Adrenal gland (tissue), 12 donors: ENCODE results near the gene DTX1. TPM values are rescaled to one million over a fixed set of nuclear protein-coding genes. Genes with fewer than 3 reads are reported as not detected.

Experiments
- DNase-seq, 7 donors: peaks; one replicate each; pipeline ENCODE4 v3.0.0-alpha.2; 2019 to 2020
- H3K27ac ChIP-seq, 5 donors: fragments of 200-600 bp; sonication (generic) in 4 of 5; 1 replicate in 3 of 5; 2 replicates in 2 of 5; pipeline versions ENCODE4 v1.5.1 to v1.8.0; 2016 to 2020; ENCODE audit warnings: mild to moderate bottlenecking in 1 of 5
- H3K27me3 ChIP-seq: fragments of 200-600 bp; 2 replicates; pipeline ENCODE4 v1.8.0; 2021
- H3K36me3 ChIP-seq, 2 donors: fragments of 200-600 bp; replicated peaks in 1 of 2; 1 replicate in 1 of 2; 2 replicates in 1 of 2; pipeline versions ENCODE4 v1.5.1 to v1.8.0; 2018 to 2022
- H3K4me1 ChIP-seq, 2 donors: fragments of 200-600 bp; replicated peaks in 1 of 2; 1 replicate in 1 of 2; 2 replicates in 1 of 2; pipeline versions ENCODE4 v1.5.1 to v1.8.0; 2018 to 2021
- H3K4me3 ChIP-seq, 4 donors: fragments of 200-600 bp; sonication (generic) in 3 of 4; one replicate each; pipeline ENCODE4 v1.5.1; 2016 to 2018
- H3K9me3 ChIP-seq, 3 donors: fragments of 200-600 bp; sonication (generic) in 1 of 3; replicated peaks in 1 of 3; 1 replicate in 2 of 3; 2 replicates in 1 of 3; pipeline versions ENCODE4 v1.5.1 to v1.8.0; 2016 to 2021
- POLR2A ChIP-seq, 2 donors: fragments of 450-650 bp; IDR thresholded peaks; one replicate each; pipeline ENCODE4 v1.6.1; 2017; ENCODE audit warnings: antibody characterized with exemption in 2 of 2, mild to moderate bottlenecking in 2 of 2, moderate library complexity in 1 of 2
- WGBS, 4 donors: extraction: QIAGEN DNeasy Blood & Tissue Kit in 2 of 4; methylation state at CpG; one replicate each; pipeline versions ENCODE4 v1.1.5 to v1.1.7; 2013 to 2017; 5-methylcytosine and 5-hydroxymethylcytosine counted together
- intact Hi-C, 2 donors: fragments of 100-400 bp; cut with DNase I; formaldehyde crosslinking; loops; one replicate each; pipeline versions ENCODE4 v1.14.1 to v1.15.0; 2022 to 2023
- polyA plus RNA-seq, 3 donors: library from polyadenylated mRNA; stranded (reverse); fragments of 200-250 nt in 2 of 3; fragments of 350-450 nt in 1 of 3; fragmentation: Illumina TruSeq in 1 of 3; extraction: RNeasy Lipid Tissue Mini Kit (QIAGEN cat#74804) in 1 of 3; gene quantifications; one replicate each; pipeline ENCODE4 v1.2.3, GENCODE V29; 2013 to 2014
- total RNA-seq, 9 donors: library from RNA; depleted of rRNA in 4 of 9; stranded (reverse); fragments of >200 nt in 4 of 9; fragments of 120-200 nt in 1 of 9; fragmentation: NEBNext Ultra II Directional in 1 of 9; extraction: Animal tissue kit (Norgen Biotek cat#: 25700) in 1 of 9; gene quantifications; one replicate each; pipeline versions ENCODE4 v1.1.0 to v1.2.4, GENCODE V29; 2013 to 2023
- TF ChIP-seq, protein P1 (sequence below), 6 experiments: fragments of 450-650 bp in 4 of 6; fragments of 200-600 bp in 2 of 6; sonication (generic) in 1 of 6; IDR thresholded peaks; 1 replicate in 5 of 6; 2 replicates in 1 of 6; pipeline versions ENCODE4 v1.5.1 to v1.8.0; 2016 to 2021; ENCODE audit warnings: antibody characterized with exemption in 6 of 6, mild to moderate bottlenecking in 2 of 6, moderate library complexity in 1 of 6
- donor health status: healthy with polysubstance abuse.
- donor health status: Bipolar disorder and iron deficiency.
- donor health status: DM: yes; HTN: yes; CAD: no.
- donor health status: DM: no; HTN: no; CAD: no.
- donor health status: DM: no; HTN: no; CAD: no.
- donor health status: DM: yes; HTN: yes; CAD: no.

DTX1 gene
- total and polyA plus RNA-seq, 12 donors = 1.3 to 20.0 (median 6.9) TPM

GRCh38 chr12:113145720-113146551 lies 89.4 kb downstream of the DTX1 start:
- WGBS, 4 donors = 71 to 77% (median 73%) methylated on average over 10 to 12 of the region's 12 CpGs
- H3K4me1 ChIP-seq = peaks cover 14 to 22% of the 10 kb centered on the region in 2 donors
- no peak for DNase-seq

GRCh38 chr12:113146999-113147398 lies 90.5 kb downstream of the DTX1 start:
- WGBS, 4 donors = 82 to 100% (median 93%) methylated on average over 1 to 2 of the region's 2 CpGs
- H3K36me3 ChIP-seq = no peaks in the 10 kb centered on the region
- no peaks in the 10 kb centered on the region for H3K27me3 ChIP-seq
- no peak for TF ChIP-seq POLR2A (IDR thresholded peaks at IDR 0.05)
- TF ChIP-seq, protein P1, sequence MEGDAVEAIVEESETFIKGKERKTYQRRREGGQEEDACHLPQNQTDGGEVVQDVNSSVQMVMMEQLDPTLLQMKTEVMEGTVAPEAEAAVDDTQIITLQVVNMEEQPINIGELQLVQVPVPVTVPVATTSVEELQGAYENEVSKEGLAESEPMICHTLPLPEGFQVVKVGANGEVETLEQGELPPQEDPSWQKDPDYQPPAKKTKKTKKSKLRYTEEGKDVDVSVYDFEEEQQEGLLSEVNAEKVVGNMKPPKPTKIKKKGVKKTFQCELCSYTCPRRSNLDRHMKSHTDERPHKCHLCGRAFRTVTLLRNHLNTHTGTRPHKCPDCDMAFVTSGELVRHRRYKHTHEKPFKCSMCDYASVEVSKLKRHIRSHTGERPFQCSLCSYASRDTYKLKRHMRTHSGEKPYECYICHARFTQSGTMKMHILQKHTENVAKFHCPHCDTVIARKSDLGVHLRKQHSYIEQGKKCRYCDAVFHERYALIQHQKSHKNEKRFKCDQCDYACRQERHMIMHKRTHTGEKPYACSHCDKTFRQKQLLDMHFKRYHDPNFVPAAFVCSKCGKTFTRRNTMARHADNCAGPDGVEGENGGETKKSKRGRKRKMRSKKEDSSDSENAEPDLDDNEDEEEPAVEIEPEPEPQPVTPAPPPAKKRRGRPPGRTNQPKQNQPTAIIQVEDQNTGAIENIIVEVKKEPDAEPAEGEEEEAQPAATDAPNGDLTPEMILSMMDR (IDR thresholded peaks at IDR 0.05) = no peak
- DNase-seq = no peak
- H3K4me1 ChIP-seq = peaks cover 8 to 15% of the 10 kb centered on the region in 2 donors
- intact Hi-C loops = no loop called here
- H3K27ac ChIP-seq = no peak overlapping the region
- H3K9me3 ChIP-seq = no peaks in the 10 kb centered on the region
- H3K4me3 ChIP-seq = no peak overlapping the region

More at GRCh38 chr12:113145720-113146551, 89.4 kb downstream of the DTX1 start:
- H3K27me3 ChIP-seq = no peaks in the 10 kb centered on the region
- H3K9me3 ChIP-seq = no peaks in the 10 kb centered on the region
- H3K36me3 ChIP-seq = no peaks in the 10 kb centered on the region
- intact Hi-C loops = no loop called here
- no peak overlapping the region for H3K4me3 ChIP-seq
- no peak overlapping the region for H3K27ac ChIP-seq
- no peak for TF ChIP-seq POLR2A (IDR thresholded peaks at IDR 0.05)
- TF ChIP-seq, protein P1 (IDR thresholded peaks at IDR 0.05) = no peak

Other genes starting within 250 kb of the DTX1 start
- gene OAS1, start 149.8 kb upstream of the DTX1 start, total RNA-seq = 10 to 100 TPM in 8 of 9 donors, 1 to 10 TPM in 1; 9.1 to 32.0 (median 17.2) TPM
- 10 to 100 TPM in 2 of 3 donors, 1 to 10 TPM in 1; 9.2 to 31.2 (median 22.1) TPM for gene OAS1, start 149.8 kb upstream of the DTX1 start, polyA plus RNA-seq
- gene OAS3, start 118.3 kb upstream of the DTX1 start, total RNA-seq = 10 to 100 TPM in 6 of 9 donors, 1 to 10 TPM in 3; 5.5 to 19.4 (median 11.5) TPM
- gene OAS3, start 118.3 kb upstream of the DTX1 start, polyA plus RNA-seq = 1 to 10 TPM; 2.7 to 9.3 (median 6.8) TPM
- gene OAS2, start 78.2 kb upstream of the DTX1 start, total RNA-seq = 10 to 100 TPM in 3 of 9 donors, 1 to 10 TPM in 6; 2.5 to 29.1 (median 8.3) TPM
- 10 to 100 TPM in 1 of 3 donors, 1 to 10 TPM in 2; 3.5 to 30.4 (median 9.5) TPM for gene OAS2, start 78.2 kb upstream of the DTX1 start, polyA plus RNA-seq
- gene RASAL1, start 79.0 kb downstream of the DTX1 start, total RNA-seq = 10 to 100 TPM; 22.6 to 90.4 (median 43.6) TPM
- 10 to 100 TPM; 38.9 to 54.2 (median 40.7) TPM for gene RASAL1, start 79.0 kb downstream of the DTX1 start, polyA plus RNA-seq
- under 1 TPM in 3 of 9 donors, not detected in 6; 0.14 to 0.28 (median 0.22) TPM for gene CFAP73, start 93.0 kb downstream of the DTX1 start, total RNA-seq
- under 1 TPM in 2 of 3 donors, not detected in 1; 0.24 to 0.57 TPM for gene CFAP73, start 93.0 kb downstream of the DTX1 start, polyA plus RNA-seq
- 100 to 1,000 TPM in 2 of 9 donors, 10 to 100 TPM in 7; 41.9 to 109 (median 78.3) TPM for gene DDX54, start 128.7 kb downstream of the DTX1 start, total RNA-seq
- 10 to 100 TPM; 27.9 to 60.5 (median 44.4) TPM for gene DDX54, start 128.7 kb downstream of the DTX1 start, polyA plus RNA-seq
- 10 to 100 TPM; 31.7 to 84.1 (median 41.2) TPM for gene RITA1, start 129.0 kb downstream of the DTX1 start, total RNA-seq
- gene RITA1, start 129.0 kb downstream of the DTX1 start, polyA plus RNA-seq = 10 to 100 TPM; 17.5 to 19.6 (median 18.6) TPM
- gene TPCN1, start 164.7 kb downstream of the DTX1 start, total RNA-seq = 100 to 1,000 TPM in 3 of 9 donors, 10 to 100 TPM in 6; 21.2 to 144 (median 81.2) TPM
- gene TPCN1, start 164.7 kb downstream of the DTX1 start, polyA plus RNA-seq = 100 to 1,000 TPM in 1 of 3 donors, 10 to 100 TPM in 2; 35.1 to 198 (median 80.6) TPM